PC-3 (cell line): ENCODE results near the gene MIER1. TPM values are rescaled to one million over a fixed set of nuclear protein-coding genes. Genes with fewer than 3 reads are reported as not detected.

Experiments
- ATAC-seq: fragments of 200-7000 bp; cut with Tn5 transposase; 2 replicates; pipeline ENCODE4 v1.9.1; 2020; ENCODE audit warnings: mild to moderate bottlenecking, moderate library complexity
- Bru-seq: library from RNA; stranded (reverse); fragments of 400-500 nt; gene quantifications from one replicate; lab custom pipeline; 2021; lab: Mats Ljungman, UMichigan
- BruChase-seq, 2 experiments: library from RNA; stranded (reverse); fragments of 400-500 nt; gene quantifications; one replicate each; lab custom pipeline; 2021; lab: Mats Ljungman, UMichigan
- BruUV-seq: library from RNA; stranded (reverse); fragments of 400-500 nt; replicated peaks from 2 replicates; lab custom pipeline; 2021; lab: Mats Ljungman, UMichigan
- CTCF ChIA-PET: fragments of 300-600 bp; sonication (Branson Sonifier 250); formaldehyde crosslinking; loops from one replicate; lab custom pipeline; 2022; ENCODE audit warnings: antibody characterized with exemption; lab: Charles Lee
- POLR2A ChIA-PET: fragments of 300-600 bp; sonication (Branson Sonifier 250); formaldehyde crosslinking; loops from one replicate; lab custom pipeline; 2022; ENCODE audit warnings: antibody characterized with exemption; ENCODE audit not compliant: unreplicated experiment; lab: Charles Lee
- DNase-seq: peaks from one replicate; pipeline ENCODE4 v3.0.0-alpha.2; 2015
- H2AFZ ChIP-seq: fragments of 300-600 bp; sonication (generic); 2 replicates; pipeline ENCODE4 v1.6.0; 2016; ENCODE audit warnings: antibody characterized with exemption, low read length
- H3F3A ChIP-seq: fragments of 300-600 bp; sonication (generic); one replicate; pipeline ENCODE4 v1.6.0; 2017; ENCODE audit warnings: antibody characterized with exemption, low read length, control low read depth, mild to moderate bottlenecking; ENCODE audit not compliant: unreplicated experiment
- H3K27ac ChIP-seq: fragments of 300-600 bp; sonication (generic); 2 replicates; pipeline ENCODE4 v1.5.1; 2016; ENCODE audit warnings: mild to moderate bottlenecking, low read length
- H3K27me3 ChIP-seq: fragments of 300-600 bp; sonication (generic); 2 replicates; pipeline ENCODE4 v1.6.1; 2016; ENCODE audit warnings: low read length, mixed read lengths
- H3K36me3 ChIP-seq: fragments of 300-600 bp; sonication (generic); 2 replicates; pipeline ENCODE4 v1.6.1; 2016; ENCODE audit warnings: low read depth, mixed run types, low read length, mixed read lengths
- H3K4me1 ChIP-seq: fragments of 300-600 bp; sonication (generic); 2 replicates; pipeline ENCODE4 v1.5.1; 2016; ENCODE audit warnings: low read length; ENCODE audit not compliant: insufficient read depth
- H3K4me2 ChIP-seq: fragments of 300-600 bp; sonication (generic); 2 replicates; pipeline ENCODE4 v1.6.0; 2016; ENCODE audit warnings: low read length
- H3K4me3 ChIP-seq: fragments of 300-600 bp; sonication (generic); 2 replicates; pipeline ENCODE4 v1.5.1; 2016; ENCODE audit warnings: mild to moderate bottlenecking, low read length, mixed read lengths
- H3K79me2 ChIP-seq: fragments of 300-600 bp; sonication (generic); 2 replicates; pipeline ENCODE4 v1.6.1; 2017; ENCODE audit warnings: low read length, mixed read lengths
- H3K9ac ChIP-seq: fragments of 300-600 bp; sonication (generic); 2 replicates; pipeline ENCODE4 v1.6.0; 2016; ENCODE audit warnings: mild to moderate bottlenecking, low read length
- H3K9me2 ChIP-seq: fragments of 300-600 bp; sonication (generic); replicated peaks from 2 replicates; pipeline ENCODE4 v1.6.1; 2016; ENCODE audit warnings: mixed run types, low read length, mixed read lengths
- H3K9me3 ChIP-seq: fragments of 300-600 bp; sonication (generic); 2 replicates; pipeline ENCODE4 v1.6.1; 2016; ENCODE audit warnings: low read length, mixed read lengths
- H4K20me1 ChIP-seq: fragments of 300-600 bp; sonication (generic); 2 replicates; pipeline ENCODE4 v1.6.1; 2016; ENCODE audit warnings: low read length, mixed read lengths
- CTCF ChIP-seq: fragments of 300-600 bp; sonication (generic); conservative IDR thresholded peaks from 2 replicates; pipeline ENCODE4 v1.5.1; 2017; ENCODE audit warnings: antibody characterized with exemption, low read depth, mild to moderate bottlenecking, low read length
- EZH2 ChIP-seq: fragments of 300-600 bp; sonication (generic); IDR thresholded peaks from one replicate; pipeline ENCODE4 v1.6.1; 2017; ENCODE audit warnings: antibody characterized with exemption, mild to moderate bottlenecking, low read length; ENCODE audit not compliant: unreplicated experiment
- EZH2phosphoT487 ChIP-seq: fragments of 300-600 bp; sonication (generic); IDR thresholded peaks from 2 replicates; pipeline ENCODE4 v1.6.1; 2018; ENCODE audit warnings: mild to moderate bottlenecking, antibody characterized with exemption, low read length, borderline replicate concordance
- intact Hi-C: fragments of 100-400 bp; cut with micrococcal nuclease; formaldehyde crosslinking; loops from 2 replicates; pipeline ENCODE4 v1.9.0; 2023
- long read RNA-seq: library from polyadenylated mRNA; unstranded; transcript quantifications from one replicate; pipeline ENCODE4 v2.0.0, GENCODE V29; 2021; ENCODE audit not compliant: unreplicated experiment
- total RNA-seq: library from RNA; depleted of rRNA; stranded (reverse); fragments of >200 nt; gene quantifications from 2 replicates; pipeline ENCODE4 v1.2.3, GENCODE V29; 2014; rRNA removed

MIER1 gene
- total RNA-seq (11.5 and 11.8 TPM in 2 replicates), Bru-seq, nascent RNA (percentile 92 among the genes with signal in this experiment), BruChase-seq, experiment 1, labeled RNA remaining after a 6-hour chase (percentile 84 among the genes with signal in this experiment), BruChase-seq, experiment 2, labeled RNA remaining after a 2-hour chase (percentile 89 among the genes with signal in this experiment)
- long read RNA-seq, full-length matches to known transcripts = 20 of 36 reads
- long read RNA-seq, partial matches to known transcripts = 5 of 36 reads
- long read RNA-seq, other reads (novel, unspliced or antisense) = 11 of 36 reads

- no peaks in the 10 kb centered on the region for H3K27me3 ChIP-seq
- no peaks in the 10 kb centered on the region for H4K20me1 ChIP-seq
- peaks cover 50% of the 10 kb centered on the region for H3K79me2 ChIP-seq
- peak within 1 kb of the TSS; percentile 75 for H3K4me3 ChIP-seq
- peak within 1 kb of the TSS; percentile 82 for H2AFZ ChIP-seq
- no peaks in the 10 kb centered on the region for H3K9me3 ChIP-seq
- CTCF ChIA-PET = interaction anchor here (0.5 to 0.7 kb wide), 2 partner anchors 11 to 224 kb away, joined by 3 read pairs; no protein-coding TSS in a partner anchor
- no peaks in the 10 kb centered on the region for H3K9me2 ChIP-seq
- no peaks in the 10 kb centered on the region for H3K36me3 ChIP-seq
- BruUV-seq = no TSS peak
- intact Hi-C loops = no loop called here
- ATAC-seq = peak; percentile 89
- peak; percentile 98 for DNase-seq
- POLR2A ChIA-PET = interaction anchor here (0.5 to 1.0 kb wide), 3 partner anchors 10 to 806 kb away, joined by 3 to 4 read pairs (median 3); no protein-coding TSS in a partner anchor
- H3K27ac ChIP-seq = peak within 1 kb of the TSS; percentile 58
- TF ChIP-seq EZH2phosphoT487 = no peak
- no peak for TF ChIP-seq CTCF
- TF ChIP-seq EZH2 = no peak
- H3K4me1 ChIP-seq = peaks cover 29% of the 10 kb centered on the region
- peak within 1 kb of the TSS; percentile 70 for H3K9ac ChIP-seq
- H3F3A ChIP-seq = no peaks in the 10 kb centered on the region
- H3K4me2 ChIP-seq = peak within 1 kb of the TSS; percentile 96
Measured at GRCh38 chr1:66924756-66925557, at the start of gene MIER1, which contains the start of gene DNAI4. TSS of gene MIER1 (plus strand) at chr1:66924990. CDS start at chr1:66925029, 39 bp downstream. TSS of gene DNAI4 (minus strand) at chr1:66924856. CDS start at chr1:66924831, 25 bp downstream.

GRCh38 chr1:66876664-66877063 lies 48.1 kb upstream of the MIER1 start:
- ChIA-PET POLR2A (no interaction called here), CTCF (no interaction called here)
- Histone ChIP-seq H3K27ac (no peak overlapping the region), H3K79me2 (no peaks in the 10 kb centered on the region), H3K27me3 (no peaks in the 10 kb centered on the region), H3K9me2 (no peaks in the 10 kb centered on the region), H3K4me3 (no peak overlapping the region), H3F3A (no peaks in the 10 kb centered on the region), H3K9me3 (no peaks in the 10 kb centered on the region), H3K9ac (no peak overlapping the region), H2AFZ (no peak overlapping the region), H3K36me3 (no peaks in the 10 kb centered on the region), H3K4me2 (no peak overlapping the region), H3K4me1 (no peaks in the 10 kb centered on the region), H4K20me1 (no peaks in the 10 kb centered on the region)
- no peak for ATAC-seq
- intact Hi-C loops = no loop called here
- DNase-seq = no peak
- BruUV-seq = no TSS peak
- TF ChIP-seq CTCF (0 out of 2 replicates have a peak, but pooled peaks have one; percentile 8), EZH2 (no peak)
